Muscle of arm (tissue), 12 donors: ENCODE data around the gene ISYNA1. TPM values are rescaled to one million over a fixed set of nuclear protein-coding genes. Genes with fewer than 3 reads are reported as not detected.
"Not testable (repeated sequence)": the region's sequence is repeated elsewhere in the genome, so short reads cannot be mapped to it uniquely, and the experiment has no call there.

Experiments used
- DNase-seq: peaks from one replicate; pipeline ENCODE4 v3.0.0-alpha.2; 2013
- polyA plus RNA-seq, 12 donors: library from polyadenylated mRNA; unstranded; fragments of 120-200 nt; gene quantifications; one replicate each; pipeline ENCODE4 v1.2.1, GENCODE V29; 2013; ENCODE audit not compliant: insufficient read length in 12 of 12

ISYNA1 gene
- polyA plus RNA-seq, 12 donors, result 97.4 to 180 (median 122) TPM; not detected in 1

- DNase-seq, result no peak
Observed at GRCh38 chr19:18423258-18424020, 14.5 kb downstream of the ISYNA1 start.

GRCh38 chr19:18422530-18423191, 15.3 kb downstream of the ISYNA1 start:
- DNase-seq, result no peak

- DNase-seq, result no peak
Observed at GRCh38 chr19:18421371-18421959, 16.5 kb downstream of the ISYNA1 start.

- DNase-seq, result no peak
Observed at GRCh38 chr19:18420930-18421329, 17.0 kb downstream of the ISYNA1 start.

GRCh38 chr19:18419699-18420460, 18.1 kb downstream of the ISYNA1 start:
- DNase-seq, result no peak

GRCh38 chr19:18419195-18419698, 18.7 kb downstream of the ISYNA1 start, which contains the start of gene SSBP4:
TSS of gene SSBP4 (plus strand) at chr19:18419398. CDS start at chr19:18419649, 251 bp downstream.
- peak; percentile 72 for DNase-seq

GRCh38 chr19:18418483-18419194, 19.3 kb downstream of the ISYNA1 start:
- DNase-seq, result no peak

DNA sequence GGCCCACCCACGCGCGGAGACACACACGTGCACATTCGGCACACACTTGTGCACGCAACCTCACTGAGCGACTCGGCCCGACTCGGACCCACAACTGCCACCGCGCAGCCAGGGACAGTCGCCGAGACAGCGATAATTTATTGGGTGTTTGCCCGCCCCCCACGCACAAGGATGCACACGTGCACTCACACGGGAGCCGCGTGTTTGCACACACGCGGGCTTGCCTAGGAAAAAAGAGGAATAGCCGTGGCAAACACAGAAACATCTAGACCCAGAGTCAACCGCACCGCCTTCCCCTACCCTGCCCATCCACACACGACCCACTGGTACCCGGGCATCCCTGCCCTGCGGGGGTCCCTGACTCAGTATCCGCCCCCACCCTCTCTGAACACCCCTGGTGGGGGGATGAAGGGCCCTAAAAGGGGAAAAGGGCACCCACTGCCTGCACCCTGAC, 19.9 kb downstream of the ISYNA1 start:
- DNase-seq, result no peak

GRCh38 chr19:18417250-18418028, 20.5 kb downstream of the ISYNA1 start:
- peak; percentile 85 for DNase-seq

DNA sequence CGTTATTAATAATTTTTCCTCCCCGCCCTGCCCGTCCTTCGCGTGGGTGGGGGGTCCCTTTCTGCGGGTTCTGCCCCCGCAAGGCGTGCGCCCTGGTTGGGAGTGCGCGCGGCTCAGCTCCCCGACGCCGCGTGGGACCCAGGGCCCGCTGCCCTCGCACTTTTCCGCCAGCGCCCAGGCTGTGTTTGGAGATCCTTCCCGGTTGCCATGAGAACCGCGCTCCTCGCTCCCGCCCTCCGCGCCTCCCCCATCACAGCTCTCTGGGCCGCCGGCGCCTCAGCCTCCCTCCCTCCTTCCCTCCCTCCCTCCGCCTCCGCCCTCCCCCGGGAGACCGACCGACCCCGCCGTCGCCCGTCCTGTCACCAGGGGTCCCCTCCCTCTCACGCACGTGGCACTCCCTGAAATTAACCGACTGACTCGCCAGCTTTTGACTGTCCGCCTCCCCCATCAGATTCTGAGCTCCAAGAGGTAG, 21.1 kb downstream of the ISYNA1 start:
- DNase-seq, result peak; percentile 95

GRCh38 chr19:18415178-18415867, 22.6 kb downstream of the ISYNA1 start:
- DNase-seq, result peak; percentile 88

DNA sequence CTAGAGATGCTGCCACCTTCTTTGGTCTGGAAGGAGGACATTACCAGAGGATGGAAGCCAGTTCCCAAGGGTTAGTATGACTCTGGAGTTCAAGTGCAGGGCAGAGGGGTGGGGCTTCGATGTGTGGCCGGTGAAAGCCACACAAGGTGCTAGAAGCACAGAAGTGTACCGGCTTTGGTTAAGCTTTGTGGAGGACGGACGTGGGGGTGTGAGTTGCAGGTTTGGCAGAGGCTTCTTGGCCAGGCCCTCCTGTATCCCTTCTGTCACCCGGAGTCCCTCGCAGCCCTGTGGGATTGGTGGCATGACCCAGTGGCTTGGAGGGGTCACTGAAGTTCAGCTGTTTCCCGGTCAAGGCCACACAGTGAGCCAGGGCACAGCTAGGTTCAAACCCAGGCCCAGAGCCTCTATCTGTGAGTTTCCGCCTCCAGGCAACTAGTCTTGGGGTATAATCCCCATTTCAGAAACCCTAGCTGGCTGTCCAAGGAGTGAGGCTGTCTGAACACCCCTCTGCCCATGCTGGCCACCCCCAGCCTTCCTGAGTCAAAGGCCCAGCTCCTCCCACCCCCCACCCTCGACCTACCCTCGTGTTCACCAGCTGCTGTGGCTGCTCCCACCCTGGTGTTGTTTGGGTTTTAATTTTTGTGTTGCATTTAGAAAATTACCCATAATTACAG, 23.3 kb downstream of the ISYNA1 start:
- no peak for DNase-seq

- no peak for DNase-seq
Observed at GRCh38 chr19:18412610-18413239, 25.2 kb downstream of the ISYNA1 start.

GRCh38 chr19:18408053-18408476, 29.9 kb downstream of the ISYNA1 start:
- DNase-seq, result no peak

- DNase-seq, result no peak
Observed at GRCh38 chr19:18406749-18407148, 31.2 kb downstream of the ISYNA1 start.

- not testable (repeated sequence) for DNase-seq
Observed at GRCh38 chr19:18405754-18406153, 32.2 kb downstream of the ISYNA1 start.

GRCh38 chr19:18402455-18403248, 35.3 kb downstream of the ISYNA1 start:
- DNase-seq, result not testable (repeated sequence)
